Adrenal gland (tissue), 12 donors: ENCODE results near the gene RABL6. TPM values are rescaled to one million over a fixed set of nuclear protein-coding genes. Genes with fewer than 3 reads are reported as not detected.

Experiments
- DNase-seq, 7 donors: peaks; one replicate each; pipeline ENCODE4 v3.0.0-alpha.2; 2019 to 2020
- H3K27ac ChIP-seq, 5 donors: fragments of 200-600 bp; sonication (generic) in 4 of 5; 1 replicate in 3 of 5; 2 replicates in 2 of 5; pipeline versions ENCODE4 v1.5.1 to v1.8.0; 2016 to 2020; ENCODE audit warnings: mild to moderate bottlenecking in 1 of 5
- H3K27me3 ChIP-seq: fragments of 200-600 bp; 2 replicates; pipeline ENCODE4 v1.8.0; 2021
- H3K36me3 ChIP-seq, 2 donors: fragments of 200-600 bp; replicated peaks in 1 of 2; 1 replicate in 1 of 2; 2 replicates in 1 of 2; pipeline versions ENCODE4 v1.5.1 to v1.8.0; 2018 to 2022
- H3K4me1 ChIP-seq, 2 donors: fragments of 200-600 bp; replicated peaks in 1 of 2; 1 replicate in 1 of 2; 2 replicates in 1 of 2; pipeline versions ENCODE4 v1.5.1 to v1.8.0; 2018 to 2021
- H3K4me3 ChIP-seq, 4 donors: fragments of 200-600 bp; sonication (generic) in 3 of 4; one replicate each; pipeline ENCODE4 v1.5.1; 2016 to 2018
- H3K9me3 ChIP-seq, 3 donors: fragments of 200-600 bp; sonication (generic) in 1 of 3; replicated peaks in 1 of 3; 1 replicate in 2 of 3; 2 replicates in 1 of 3; pipeline versions ENCODE4 v1.5.1 to v1.8.0; 2016 to 2021
- POLR2A ChIP-seq, 2 donors: fragments of 450-650 bp; IDR thresholded peaks; one replicate each; pipeline ENCODE4 v1.6.1; 2017; ENCODE audit warnings: antibody characterized with exemption in 2 of 2, mild to moderate bottlenecking in 2 of 2, moderate library complexity in 1 of 2
- whole genome bisulfite sequencing, 4 donors: extraction: QIAGEN DNeasy Blood & Tissue Kit in 2 of 4; methylation state at CpG; one replicate each; pipeline versions ENCODE4 v1.1.5 to v1.1.7; 2013 to 2017; 5-methylcytosine and 5-hydroxymethylcytosine counted together
- intact Hi-C, 2 donors: fragments of 100-400 bp; cut with DNase I; formaldehyde crosslinking; loops; one replicate each; pipeline versions ENCODE4 v1.14.1 to v1.15.0; 2022 to 2023
- polyA plus RNA-seq, 3 donors: library from polyadenylated mRNA; stranded (reverse); fragments of 200-250 nt in 2 of 3; fragments of 350-450 nt in 1 of 3; fragmentation: Illumina TruSeq in 1 of 3; extraction: RNeasy Lipid Tissue Mini Kit (QIAGEN cat#74804) in 1 of 3; gene quantifications; one replicate each; pipeline ENCODE4 v1.2.3, GENCODE V29; 2013 to 2014
- total RNA-seq, 9 donors: library from RNA; depleted of rRNA in 4 of 9; stranded (reverse); fragments of >200 nt in 4 of 9; fragments of 120-200 nt in 1 of 9; fragmentation: NEBNext Ultra II Directional in 1 of 9; extraction: Animal tissue kit (Norgen Biotek cat#: 25700) in 1 of 9; gene quantifications; one replicate each; pipeline versions ENCODE4 v1.1.0 to v1.2.4, GENCODE V29; 2013 to 2023
- TF ChIP-seq, protein P1 (sequence below), 6 experiments: fragments of 450-650 bp in 4 of 6; fragments of 200-600 bp in 2 of 6; sonication (generic) in 1 of 6; IDR thresholded peaks; 1 replicate in 5 of 6; 2 replicates in 1 of 6; pipeline versions ENCODE4 v1.5.1 to v1.8.0; 2016 to 2021; ENCODE audit warnings: antibody characterized with exemption in 6 of 6, mild to moderate bottlenecking in 2 of 6, moderate library complexity in 1 of 6
- donor health status: healthy with polysubstance abuse.
- donor health status: Bipolar disorder and iron deficiency.
- donor health status: DM: yes; HTN: yes; CAD: no.
- donor health status: DM: no; HTN: no; CAD: no.
- donor health status: DM: no; HTN: no; CAD: no.
- donor health status: DM: yes; HTN: yes; CAD: no.

RABL6 gene
- total and polyA plus RNA-seq, 12 donors: 20.9 to 150 (median 61.0) TPM

DNA sequence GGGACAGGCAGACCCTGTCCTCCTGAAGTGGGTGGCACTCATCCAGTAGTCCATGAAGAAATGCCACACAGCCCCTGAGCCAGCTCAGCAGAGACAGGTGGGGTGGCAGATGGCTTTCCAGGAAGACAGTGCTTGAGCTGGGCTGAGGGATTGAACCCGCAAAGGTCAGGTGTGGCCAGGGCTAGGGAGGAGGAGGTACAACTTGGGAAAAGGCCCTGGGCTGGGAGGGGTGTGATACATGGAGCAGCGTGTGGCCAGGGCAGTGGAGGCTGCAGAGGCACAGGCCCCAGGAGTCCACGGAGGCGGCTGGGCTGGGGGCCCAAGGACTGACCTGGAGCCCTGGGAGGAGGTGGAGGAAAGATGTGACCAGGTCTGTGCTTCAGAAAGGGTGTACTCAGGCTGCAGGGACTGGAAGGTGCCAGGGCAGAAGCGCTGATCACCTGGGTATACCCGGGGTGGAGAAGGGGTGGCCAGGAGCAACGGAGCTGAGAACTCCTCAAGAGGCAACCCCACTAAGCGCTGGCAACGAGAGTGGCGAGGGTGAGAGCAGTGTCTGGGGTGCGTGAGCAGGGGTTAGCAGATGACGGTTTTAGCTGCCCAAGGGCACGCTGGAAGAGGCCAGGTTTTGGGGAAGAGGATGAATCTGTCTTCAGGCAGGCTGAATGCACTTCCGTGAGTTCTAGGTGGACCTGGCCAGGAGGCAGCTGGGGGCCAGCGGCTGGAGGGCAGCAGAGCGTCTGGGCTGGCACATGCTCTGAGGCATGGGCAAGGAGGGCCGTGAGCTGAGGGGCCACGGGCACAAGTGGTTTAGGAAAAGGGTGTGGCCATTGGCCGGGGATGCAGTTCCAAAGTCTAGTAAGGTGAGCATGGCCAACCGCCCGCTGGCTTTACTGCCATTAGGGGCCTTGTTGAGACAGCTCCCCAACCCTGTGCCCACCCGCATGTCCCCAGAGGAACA lies 3.9 kb upstream of the RABL6 start:
- intact Hi-C loops: no loop called here
- WGBS, 4 donors: 92 to 96% (median 95%) methylated on average over 20 to 22 of the region's 22 CpGs
- no peak overlapping the region for H3K27ac ChIP-seq
- H3K4me1 ChIP-seq: peaks cover 9 to 37% of the 10 kb centered on the region in 2 donors
- H3K36me3 ChIP-seq: no peaks in the 10 kb centered on the region
- H3K27me3 ChIP-seq: peaks cover 7% of the 10 kb centered on the region
- no peaks in the 10 kb centered on the region for H3K9me3 ChIP-seq
- no peak overlapping the region for H3K4me3 ChIP-seq
- DNase-seq: no peak
- TF ChIP-seq, protein P1, sequence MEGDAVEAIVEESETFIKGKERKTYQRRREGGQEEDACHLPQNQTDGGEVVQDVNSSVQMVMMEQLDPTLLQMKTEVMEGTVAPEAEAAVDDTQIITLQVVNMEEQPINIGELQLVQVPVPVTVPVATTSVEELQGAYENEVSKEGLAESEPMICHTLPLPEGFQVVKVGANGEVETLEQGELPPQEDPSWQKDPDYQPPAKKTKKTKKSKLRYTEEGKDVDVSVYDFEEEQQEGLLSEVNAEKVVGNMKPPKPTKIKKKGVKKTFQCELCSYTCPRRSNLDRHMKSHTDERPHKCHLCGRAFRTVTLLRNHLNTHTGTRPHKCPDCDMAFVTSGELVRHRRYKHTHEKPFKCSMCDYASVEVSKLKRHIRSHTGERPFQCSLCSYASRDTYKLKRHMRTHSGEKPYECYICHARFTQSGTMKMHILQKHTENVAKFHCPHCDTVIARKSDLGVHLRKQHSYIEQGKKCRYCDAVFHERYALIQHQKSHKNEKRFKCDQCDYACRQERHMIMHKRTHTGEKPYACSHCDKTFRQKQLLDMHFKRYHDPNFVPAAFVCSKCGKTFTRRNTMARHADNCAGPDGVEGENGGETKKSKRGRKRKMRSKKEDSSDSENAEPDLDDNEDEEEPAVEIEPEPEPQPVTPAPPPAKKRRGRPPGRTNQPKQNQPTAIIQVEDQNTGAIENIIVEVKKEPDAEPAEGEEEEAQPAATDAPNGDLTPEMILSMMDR (IDR thresholded peaks at IDR 0.05): no peak
- no peak for TF ChIP-seq POLR2A (IDR thresholded peaks at IDR 0.05)

DNA sequence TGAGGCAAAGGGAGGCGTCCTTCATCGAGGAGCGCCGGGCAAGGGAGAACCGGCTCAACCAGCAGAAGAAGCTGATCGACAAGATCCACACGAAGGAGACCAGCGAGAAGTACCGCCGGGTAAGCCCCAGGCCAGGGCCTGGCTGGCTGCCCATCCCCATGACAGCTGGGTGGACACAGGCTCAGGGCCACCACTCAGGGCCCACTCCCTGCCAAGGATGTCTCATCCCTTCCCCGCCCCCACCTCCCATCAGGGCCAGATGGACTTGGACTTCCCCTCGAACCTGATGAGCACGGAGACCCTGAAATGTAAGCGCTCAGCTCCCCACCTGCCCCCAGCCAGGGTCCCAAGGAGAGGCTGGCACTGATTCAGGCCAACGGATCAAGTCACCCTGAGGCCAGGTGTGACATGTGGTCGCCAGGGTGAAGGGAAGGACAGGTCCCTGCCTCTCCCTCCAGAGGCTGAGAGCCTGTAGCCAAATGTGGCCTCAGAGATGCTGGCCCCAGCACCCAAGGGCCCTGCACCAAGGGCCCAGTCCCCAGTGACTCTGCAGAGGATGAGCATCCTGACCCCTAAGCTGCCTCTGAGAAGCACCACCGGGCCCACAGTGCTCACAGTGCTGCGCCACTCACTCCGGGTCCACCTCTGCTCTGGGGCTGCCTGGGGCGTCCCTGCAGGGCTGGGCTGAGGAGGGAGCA lies 3.1 kb upstream of the RABL6 start:
- intact Hi-C loops: no loop called here
- peak in 2 of 7 donors; percentile 35 to 39 for DNase-seq
- H3K27ac ChIP-seq: no peak overlapping the region
- peaks cover 9 to 37% of the 10 kb centered on the region in 2 donors for H3K4me1 ChIP-seq
- WGBS, 4 donors: 92 to 95% (median 93%) methylated on average over 10 to 20 of the region's 20 CpGs
- TF ChIP-seq POLR2A (IDR thresholded peaks at IDR 0.05): no peak
- TF ChIP-seq, protein P1 (IDR thresholded peaks at IDR 0.05): no peak
- no peaks in the 10 kb centered on the region for H3K36me3 ChIP-seq
- no peaks in the 10 kb centered on the region for H3K27me3 ChIP-seq
- H3K4me3 ChIP-seq: no peak overlapping the region
- H3K9me3 ChIP-seq: no peaks in the 10 kb centered on the region

DNA sequence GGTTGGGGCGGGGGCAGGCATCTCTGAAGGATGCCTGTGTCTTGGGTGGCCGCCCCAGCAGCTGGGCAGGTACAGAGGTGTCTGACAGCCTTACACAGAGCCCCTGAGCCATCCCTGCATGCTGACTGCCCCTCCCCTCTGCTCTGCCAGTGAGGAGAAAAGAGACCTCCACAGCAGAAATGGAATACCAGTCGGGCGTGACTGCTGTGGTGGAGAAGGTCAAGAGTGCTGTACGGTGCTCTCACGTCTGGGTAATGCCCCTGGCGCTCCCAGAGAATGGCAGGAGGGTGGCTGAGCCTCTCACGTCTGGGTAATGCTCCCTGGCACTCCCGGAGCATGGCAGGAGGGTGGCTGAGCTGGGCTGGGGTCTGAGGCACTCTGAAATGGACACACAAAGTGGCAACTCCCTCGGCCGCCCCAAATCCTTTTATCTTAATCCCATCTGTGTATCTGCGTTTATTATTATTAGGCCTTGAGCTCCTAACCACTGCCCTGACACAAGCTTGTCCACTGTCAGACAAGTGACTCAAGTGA lies 2.5 kb upstream of the RABL6 start:
- H3K36me3 ChIP-seq: no peaks in the 10 kb centered on the region
- intact Hi-C loops: no loop called here
- H3K27me3 ChIP-seq: no peaks in the 10 kb centered on the region
- peak in 1 of 7 donors; percentile 22 for DNase-seq
- no peaks in the 10 kb centered on the region for H3K9me3 ChIP-seq
- no peak overlapping the region for H3K27ac ChIP-seq
- H3K4me3 ChIP-seq: no peak overlapping the region
- no peak for TF ChIP-seq POLR2A (IDR thresholded peaks at IDR 0.05)
- TF ChIP-seq, protein P1 (IDR thresholded peaks at IDR 0.05): no peak
- 63 to 83% (median 78%) methylated on average over 10 to 12 of the region's 12 CpGs for WGBS, 4 donors
- H3K4me1 ChIP-seq: peaks cover 9 to 33% of the 10 kb centered on the region in 2 donors

DNA sequence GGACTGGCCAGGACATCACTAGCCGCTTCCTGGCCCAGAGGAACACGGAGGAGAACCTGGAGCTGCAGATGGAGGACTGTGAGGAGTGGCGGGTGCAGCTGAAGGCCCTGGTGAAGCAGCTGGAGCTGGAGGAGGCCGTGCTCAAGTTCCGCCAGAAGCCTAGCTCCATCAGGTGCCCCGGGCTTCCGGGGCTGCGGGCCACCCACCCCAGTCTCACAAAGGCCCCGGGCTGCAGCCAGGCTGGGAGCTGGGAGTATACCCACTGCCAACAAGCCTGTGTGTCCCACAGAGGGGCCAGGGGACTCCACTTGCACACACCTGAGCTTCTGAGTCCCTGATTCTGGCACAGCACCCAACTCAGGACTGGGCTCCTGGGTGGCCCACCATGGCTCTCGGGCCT lies 1.7 kb upstream of the RABL6 start:
- Histone ChIP-seq H3K27ac (no peak overlapping the region), H3K9me3 (no peaks in the 10 kb centered on the region), H3K27me3 (no peaks in the 10 kb centered on the region), H3K4me1 (peaks cover 9 to 25% of the 10 kb centered on the region in 2 donors), H3K36me3 (no peaks in the 10 kb centered on the region), H3K4me3 (no peak overlapping the region)
- no peak for TF ChIP-seq POLR2A (IDR thresholded peaks at IDR 0.05)
- TF ChIP-seq, protein P1 (IDR thresholded peaks at IDR 0.05): no peak
- no peak for DNase-seq
- 93 to 97% (median 95%) methylated on average over 3 to 10 of the region's 10 CpGs for WGBS, 4 donors
- intact Hi-C loops: no loop called here
